ENCODE measurements around the gene ADISSP.

The ADISSP gene

GRCh38 chr20:3782597-3782996 lies 15.0 kb upstream of the ADISSP start:
- H3K4me1 ChIP-seq (ENCODE audit: control insufficient read depth, insufficient read depth, low read length), result peaks cover 15% of the 10 kb centered on the region; the same call in 1 of the 2 replicates
- no peaks in the 10 kb centered on the region for H3K9me3 ChIP-seq (ENCODE audit: control insufficient read depth, insufficient read depth, low read depth, low read length)
- peak overlapping the region; percentile 30; the same call in 1 of the 2 replicates for H3K27ac ChIP-seq (ENCODE audit: extremely low read depth, low read depth, low read length)
- no peak overlapping the region for H3K4me3 ChIP-seq (ENCODE audit: low read depth, low read length)
- POLR2A ChIA-PET, result interaction anchor here (0.5 to 3.3 kb wide), 4 partner anchors 15 to 69 kb away, joined by 3 to 33 read pairs (median 5); partner anchors contain the start of gene ADISSP
- H3K36me3 ChIP-seq (ENCODE audit: control insufficient read depth in 2 of 2, insufficient read depth in 1 of 2, low read length in 2 of 2), result peaks cover 0 to 21% of the 10 kb centered on the region in 2 experiments; a peak in 2 of 3 replicates
- CTCF ChIA-PET, result interaction anchor here (1.2 to 10.3 kb wide), 5 partner anchors 30 to 73 kb away, joined by 3 to 142 read pairs (median 9); partner anchors contain the start of gene AP5S1
- peak; percentile 86 for TF ChIP-seq ZNF394 (tag by site-specific recombination; IDR thresholded peaks at IDR 0.05; ENCODE audit: borderline replicate concordance)
- TF ChIP-seq ZNF48 (tag by site-specific recombination; IDR thresholded peaks at IDR 0.05), result no peak

DNA sequence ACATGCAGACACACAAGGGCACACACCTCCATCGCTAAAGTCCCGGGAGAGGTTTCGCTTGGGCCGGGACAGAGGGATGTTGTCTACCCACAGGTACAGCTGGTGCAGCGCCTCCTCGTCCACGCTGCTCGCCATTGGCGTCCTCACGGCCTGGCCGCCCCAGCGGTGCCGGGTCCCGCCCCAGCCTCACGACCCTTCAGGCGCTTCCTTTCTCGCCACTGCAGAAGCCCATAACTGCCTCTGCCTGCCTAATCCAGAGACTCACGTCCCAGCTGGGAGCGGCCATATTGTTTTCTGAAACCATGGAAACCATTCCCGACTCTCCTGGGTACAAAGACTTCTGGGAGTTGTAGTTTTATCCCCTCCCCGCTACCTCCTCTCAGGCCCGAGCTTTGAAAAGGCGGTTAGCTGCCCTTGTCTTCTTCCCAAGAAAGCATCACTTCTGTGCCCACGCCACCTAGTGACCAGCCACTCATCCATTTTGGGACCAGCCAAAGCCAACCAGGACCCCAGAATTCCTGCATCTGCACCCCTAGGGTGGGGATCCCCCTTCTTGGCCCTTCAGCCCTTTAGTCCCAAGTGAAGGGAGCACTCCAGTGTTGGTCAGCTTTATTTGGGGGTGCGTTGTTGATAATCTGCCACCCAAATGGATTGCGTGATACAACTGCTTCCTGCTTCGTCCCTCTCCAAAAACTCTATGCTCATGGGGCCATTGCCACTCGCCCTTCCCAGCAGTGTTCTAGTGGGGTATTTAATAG lies 13.8 kb upstream of the ADISSP start, which contains the start of gene SPEF1:
Gene SPEF1, minus strand, starts transcription at position 296 of the 758 bp plus-strand sequence. Its CDS starts 161 bp downstream, at position 135.
- CTCF ChIA-PET, result interaction anchor here (0.6 to 3.1 kb wide), 27 partner anchors 9 to 421 kb away, joined by 3 to 18 read pairs (median 4); partner anchors contain the start of gene ADISSP
- Histone ChIP-seq H3K4me1 (ENCODE audit: control insufficient read depth, insufficient read depth, low read length) (peaks cover 13% of the 10 kb centered on the region; the same call in 1 of the 2 replicates), H3K36me3 (ENCODE audit: control insufficient read depth in 2 of 2, insufficient read depth in 1 of 2, low read length in 2 of 2) (peaks cover 0 to 21% of the 10 kb centered on the region in 2 experiments; a peak in 2 of 3 replicates), H3K9me3 (ENCODE audit: control insufficient read depth, insufficient read depth, low read depth, low read length) (no peaks in the 10 kb centered on the region), H3K27ac (ENCODE audit: extremely low read depth, low read depth, low read length) (no peak within 1 kb of the TSS), H3K4me3 (ENCODE audit: low read depth, low read length) (peak within 1 kb of the TSS; percentile 41)
- POLR2A ChIA-PET, result interaction anchor here (0.8 to 3.3 kb wide), 10 partner anchors 14 to 94 kb away, joined by 3 to 33 read pairs (median 4); partner anchors contain the start of genes ADISSP, AP5S1 and CDC25B
- TF ChIP-seq ZNF76 (tag by site-specific recombination; IDR thresholded peaks at IDR 0.05; ENCODE audit: borderline replicate concordance, low read depth) (peak; percentile 98), ZBTB8A (tag by site-specific recombination; IDR thresholded peaks at IDR 0.05) (peak; percentile 47; the same call in 1 of the 2 replicates), ZNF214 (tag by site-specific recombination; IDR thresholded peaks at IDR 0.05; ENCODE audit: borderline replicate concordance) (no peak), ZNF792 (tag by site-specific recombination; IDR thresholded peaks at IDR 0.05) (no peak), ZNF626 (tag by site-specific recombination; IDR thresholded peaks at IDR 0.05) (no peak), ZFP37 (tag by site-specific recombination; IDR thresholded peaks at IDR 0.05) (peak; percentile 32; the same call in 1 of the 2 replicates), SP2 (tag by site-specific recombination; IDR thresholded peaks at IDR 0.05) (peak; percentile 47; the same call in 1 of the 2 replicates), FEZF1 (tag by site-specific recombination; IDR thresholded peaks at IDR 0.05) (no peak), ZNF211 (tag by site-specific recombination; IDR thresholded peaks at IDR 0.05; ENCODE audit: low read depth) (no peak), ZBTB1 (tag by site-specific recombination; IDR thresholded peaks at IDR 0.05) (no peak), HOXC10 (CRISPR knock-in tag; IDR thresholded peaks at IDR 0.05) (no peak), ZNF629 (tag by site-specific recombination; IDR thresholded peaks at IDR 0.05) (peak; percentile 38; the same call in 1 of the 2 replicates), TRIM28 (IDR thresholded peaks at IDR 0.05; ENCODE audit: borderline replicate concordance, low read length) (no peak), ZNF600 (tag by site-specific recombination; IDR thresholded peaks at IDR 0.05) (peak; percentile 43; the same call in 1 of the 2 replicates), ZSCAN5A (tag by site-specific recombination; IDR thresholded peaks at IDR 0.05) (0 out of 2 replicates have a peak, but pooled peaks have one; percentile 14), ZNF223 (tag by site-specific recombination; IDR thresholded peaks at IDR 0.05) (no peak), ZNF777 (tag by site-specific recombination; IDR thresholded peaks at IDR 0.05; ENCODE audit: borderline replicate concordance) (no peak), ZNF335 (tag by site-specific recombination; conservative IDR thresholded peaks at IDR 0.05) (peak; percentile 87), ZNF571 (tag by site-specific recombination; IDR thresholded peaks at IDR 0.05) (no peak), PBX3 (CRISPR knock-in tag; IDR thresholded peaks at IDR 0.05) (no peak), YY1 (tag by site-specific recombination; IDR thresholded peaks at IDR 0.05) (peak; percentile 90), ZBTB20 (tag by site-specific recombination; IDR thresholded peaks at IDR 0.05) (peak; percentile 71; the same call in 1 of the 2 replicates), ZNF580 (tag by site-specific recombination; IDR thresholded peaks at IDR 0.05) (no peak)
- TF ChIP-seq, protein P1, sequence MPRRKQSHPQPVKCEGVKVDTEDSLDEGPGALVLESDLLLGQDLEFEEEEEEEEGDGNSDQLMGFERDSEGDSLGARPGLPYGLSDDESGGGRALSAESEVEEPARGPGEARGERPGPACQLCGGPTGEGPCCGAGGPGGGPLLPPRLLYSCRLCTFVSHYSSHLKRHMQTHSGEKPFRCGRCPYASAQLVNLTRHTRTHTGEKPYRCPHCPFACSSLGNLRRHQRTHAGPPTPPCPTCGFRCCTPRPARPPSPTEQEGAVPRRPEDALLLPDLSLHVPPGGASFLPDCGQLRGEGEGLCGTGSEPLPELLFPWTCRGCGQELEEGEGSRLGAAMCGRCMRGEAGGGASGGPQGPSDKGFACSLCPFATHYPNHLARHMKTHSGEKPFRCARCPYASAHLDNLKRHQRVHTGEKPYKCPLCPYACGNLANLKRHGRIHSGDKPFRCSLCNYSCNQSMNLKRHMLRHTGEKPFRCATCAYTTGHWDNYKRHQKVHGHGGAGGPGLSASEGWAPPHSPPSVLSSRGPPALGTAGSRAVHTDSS (tag by site-specific recombination; IDR thresholded peaks at IDR 0.05), result peak; percentile 48; the same call in 1 of the 2 replicates
- TF ChIP-seq, protein P2, sequence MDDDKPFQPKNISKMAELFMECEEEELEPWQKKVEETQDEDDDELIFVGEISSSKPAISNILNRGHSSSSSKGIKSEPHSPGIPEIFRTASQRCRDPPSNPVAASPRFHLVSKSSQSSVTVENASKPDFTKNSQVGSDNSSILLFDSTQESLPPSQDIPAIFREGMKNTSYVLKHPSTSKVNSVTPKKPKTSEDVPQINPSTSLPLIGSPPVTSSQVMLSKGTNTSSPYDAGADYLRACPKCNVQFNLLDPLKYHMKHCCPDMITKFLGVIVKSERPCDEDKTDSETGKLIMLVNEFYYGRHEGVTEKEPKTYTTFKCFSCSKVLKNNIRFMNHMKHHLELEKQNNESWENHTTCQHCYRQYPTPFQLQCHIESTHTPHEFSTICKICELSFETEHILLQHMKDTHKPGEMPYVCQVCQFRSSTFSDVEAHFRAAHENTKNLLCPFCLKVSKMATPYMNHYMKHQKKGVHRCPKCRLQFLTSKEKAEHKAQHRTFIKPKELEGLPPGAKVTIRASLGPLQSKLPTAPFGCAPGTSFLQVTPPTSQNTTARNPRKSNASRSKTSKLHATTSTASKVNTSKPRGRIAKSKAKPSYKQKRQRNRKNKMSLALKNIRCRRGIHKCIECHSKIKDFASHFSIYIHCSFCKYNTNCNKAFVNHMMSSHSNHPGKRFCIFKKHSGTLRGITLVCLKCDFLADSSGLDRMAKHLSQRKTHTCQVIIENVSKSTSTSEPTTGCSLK (tag by site-specific recombination; IDR thresholded peaks at IDR 0.05), result no peak
